HG03521 (cell line): ENCODE data around the gene LKAAEAR1.

Experiments used
- ATAC-seq: cut with Tn5 transposase; IDR thresholded peaks from one replicate; pipeline ENCODE4 v1.9.1; 2021; ENCODE audit warnings: mild to moderate bottlenecking, moderate library complexity; ENCODE audit not compliant: unreplicated experiment

The LKAAEAR1 gene

DNA sequence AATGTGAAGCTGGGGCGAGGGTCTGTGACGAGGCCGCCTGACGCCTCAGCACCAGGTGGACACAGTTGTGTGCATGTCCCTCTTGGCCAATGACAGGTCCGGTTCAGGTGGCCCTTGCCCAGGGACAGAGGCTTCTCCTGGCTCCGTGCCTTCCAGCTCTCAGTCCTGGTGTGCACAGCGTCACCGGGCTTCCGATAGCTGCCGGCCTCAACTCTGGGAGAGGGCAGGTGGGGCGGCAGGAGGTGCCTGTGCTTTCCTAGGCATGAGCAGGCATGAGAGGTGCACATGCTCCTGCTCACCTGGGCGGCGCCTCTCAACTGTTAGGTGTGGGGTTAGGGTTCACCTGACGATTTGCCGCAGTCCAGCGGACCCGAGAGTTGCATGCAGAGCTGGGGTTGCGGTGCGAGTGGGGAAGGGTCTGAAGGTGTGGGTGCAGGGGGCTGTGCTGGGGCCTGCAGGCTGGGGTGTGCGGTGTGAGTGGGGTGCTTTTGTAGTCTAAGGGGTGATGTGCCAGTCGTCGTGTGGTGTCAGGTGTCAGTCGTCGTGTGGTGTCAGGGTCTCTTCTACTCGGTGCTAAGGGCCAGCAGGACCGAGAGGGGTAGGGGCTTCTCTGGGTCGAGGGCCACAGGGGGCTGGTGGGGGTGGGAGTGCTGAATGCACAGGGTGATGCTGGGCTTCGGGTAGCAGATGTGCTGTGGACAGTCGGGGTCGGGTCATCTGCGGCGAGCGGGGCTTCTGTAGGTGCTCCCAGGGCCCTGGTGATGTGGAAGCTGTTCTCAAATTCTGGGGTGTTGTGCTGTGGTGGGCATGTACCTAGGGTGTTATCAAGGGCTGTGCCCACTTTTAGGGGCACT lies 31.0 kb downstream of the LKAAEAR1 start:
- ATAC-seq = no peak

GRCh38 chr20:64052326-64052722 lies 31.9 kb downstream of the LKAAEAR1 start:
- no peak for ATAC-seq

DNA sequence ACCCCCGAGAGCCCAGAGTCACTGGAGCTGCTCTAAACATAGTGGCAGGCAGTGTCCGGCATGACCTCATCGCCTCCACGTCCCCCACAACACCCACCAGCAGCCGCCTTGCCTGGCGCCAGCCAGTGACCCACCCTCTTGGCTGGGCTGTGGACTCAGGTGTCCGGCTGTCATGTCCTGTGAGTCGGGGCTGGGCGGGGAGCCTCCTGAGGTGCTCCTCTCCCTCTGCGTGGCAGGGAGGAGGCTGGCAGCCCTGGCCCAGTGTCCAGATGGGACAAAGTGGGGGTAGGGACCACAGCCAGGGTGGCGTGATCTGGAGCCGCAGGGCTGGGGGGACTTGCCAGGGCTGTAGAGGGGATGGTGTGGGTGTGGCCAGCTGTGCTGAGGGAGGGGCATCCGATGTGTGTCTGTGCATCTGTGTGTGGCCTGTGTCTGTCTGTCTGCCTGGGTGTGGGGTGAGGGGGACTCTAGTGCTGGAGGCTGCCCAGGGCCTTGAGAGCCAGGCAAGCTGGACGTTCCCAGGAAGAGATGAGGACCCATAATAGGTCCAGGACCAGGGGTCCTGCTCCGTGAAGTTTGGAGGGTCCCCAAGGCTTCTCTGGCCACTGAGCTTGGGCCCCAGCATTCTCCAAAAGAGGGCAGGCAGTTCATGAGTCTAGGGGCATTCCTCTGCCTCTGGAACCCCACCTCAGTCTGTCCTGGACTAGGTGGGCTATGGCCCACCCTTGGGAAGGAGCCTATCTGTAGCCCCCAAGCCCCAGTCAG lies 32.5 kb downstream of the LKAAEAR1 start:
- ATAC-seq = no peak

DNA sequence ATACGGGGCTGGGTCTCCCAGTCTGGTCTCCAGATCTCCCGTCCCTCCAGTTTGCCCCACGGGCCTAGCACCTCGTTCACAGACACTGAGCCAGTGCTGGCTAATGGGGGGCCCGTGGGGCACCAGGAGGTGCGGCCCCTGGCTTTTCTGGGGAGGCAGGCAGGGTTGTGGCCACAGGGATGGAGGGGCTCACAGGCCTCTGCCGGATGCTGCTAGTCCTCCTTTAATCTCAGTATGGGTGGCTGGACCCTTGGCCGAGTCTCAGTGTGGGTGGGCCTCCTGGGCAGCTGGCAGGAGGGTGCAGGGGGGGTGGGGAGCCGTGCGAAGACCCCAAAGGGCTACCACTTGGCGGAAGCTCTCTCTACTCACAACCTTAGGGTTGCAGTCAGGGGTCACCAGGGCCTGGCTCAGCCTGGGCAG lies 33.2 kb downstream of the LKAAEAR1 start:
- ATAC-seq = no peak

GRCh38 chr20:64050261-64051032 lies 33.8 kb downstream of the LKAAEAR1 start:
- ATAC-seq = no peak

DNA sequence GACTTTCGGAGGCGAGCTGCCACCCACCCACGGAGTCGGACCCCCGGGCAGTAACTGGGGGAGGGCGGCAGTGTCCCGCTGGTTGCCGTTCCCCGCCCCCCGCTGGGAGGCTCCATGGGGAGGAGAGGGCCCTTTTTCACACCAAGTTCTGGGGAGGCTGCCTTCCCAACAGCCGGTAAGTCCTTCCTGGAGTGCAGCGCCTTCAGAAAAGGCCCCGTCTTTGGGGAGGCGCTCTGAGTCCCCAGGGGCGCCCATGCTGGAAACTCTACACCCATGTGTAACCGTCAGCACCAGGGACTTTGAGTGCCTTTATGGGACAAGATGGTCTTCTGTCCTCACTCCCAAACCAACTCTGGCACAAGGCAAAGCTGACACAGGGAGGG lies 34.3 kb downstream of the LKAAEAR1 start:
- ATAC-seq = no peak

GRCh38 chr20:64049060-64049877 lies 34.9 kb downstream of the LKAAEAR1 start, which contains the start of gene SOX18:
Gene SOX18, minus strand, starts transcription at chr20:64049639. Its CDS starts 123 bp downstream, at chr20:64049516.
- no peak for ATAC-seq

DNA sequence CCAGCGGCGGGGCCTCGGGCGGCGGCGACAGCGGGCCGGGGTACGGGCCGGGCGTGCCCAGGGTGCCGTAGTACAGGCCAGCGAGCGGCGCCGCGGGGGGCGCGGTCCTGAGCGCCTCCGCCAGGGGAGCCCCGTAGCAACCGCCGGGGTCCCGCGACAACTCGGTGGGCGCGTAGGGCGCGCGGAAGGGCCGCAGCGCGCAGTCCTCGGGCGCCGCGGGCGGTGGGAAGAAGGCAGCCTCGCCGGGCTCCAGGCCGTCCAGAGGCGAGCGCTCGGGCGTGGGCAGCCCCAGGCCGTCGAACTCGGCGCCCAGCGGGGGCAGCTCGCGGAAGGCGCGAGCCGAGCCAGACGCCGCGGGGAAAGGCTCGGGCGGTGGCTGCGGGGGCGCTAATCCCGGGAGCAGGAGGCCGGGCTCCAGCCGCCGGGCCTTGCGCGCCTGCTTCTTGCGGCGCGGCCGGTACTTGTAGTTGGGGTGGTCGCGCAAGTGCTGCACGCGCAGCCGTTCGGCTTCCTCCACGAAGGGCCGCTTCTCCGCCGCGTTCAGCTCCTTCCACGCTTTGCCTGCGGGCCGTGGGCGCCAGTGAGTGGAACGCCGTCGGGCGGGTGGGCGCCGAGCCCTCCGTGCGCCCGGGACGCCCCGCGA lies 35.7 kb downstream of the LKAAEAR1 start:
- ATAC-seq = no peak

DNA sequence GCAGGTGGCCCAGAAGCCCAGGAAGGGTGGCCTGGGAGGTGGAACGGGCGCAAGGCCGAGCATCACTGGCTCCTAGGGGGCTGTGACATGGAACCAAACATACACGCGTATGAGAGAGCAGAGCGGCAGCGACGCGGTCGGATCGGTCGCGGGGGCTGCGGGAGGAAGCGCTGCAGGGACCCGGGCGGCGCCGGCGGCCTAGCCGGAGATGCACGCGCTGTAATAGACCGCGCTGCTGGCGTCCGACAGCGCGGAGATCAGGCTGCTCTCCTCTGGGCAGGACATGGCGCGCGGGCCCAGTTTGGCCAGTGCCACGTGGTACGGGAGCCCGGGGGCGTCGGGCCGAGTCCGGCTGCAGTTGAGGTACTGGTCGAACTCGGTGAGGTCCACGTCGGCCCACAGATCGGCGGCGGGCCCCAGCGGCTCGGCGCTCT lies 36.2 kb downstream of the LKAAEAR1 start:
- no peak for ATAC-seq

GRCh38 chr20:64047046-64047389 lies 37.2 kb downstream of the LKAAEAR1 start:
- ATAC-seq = no peak

GRCh38 chr20:64045346-64046011 lies 38.7 kb downstream of the LKAAEAR1 start:
- ATAC-seq = no peak

DNA sequence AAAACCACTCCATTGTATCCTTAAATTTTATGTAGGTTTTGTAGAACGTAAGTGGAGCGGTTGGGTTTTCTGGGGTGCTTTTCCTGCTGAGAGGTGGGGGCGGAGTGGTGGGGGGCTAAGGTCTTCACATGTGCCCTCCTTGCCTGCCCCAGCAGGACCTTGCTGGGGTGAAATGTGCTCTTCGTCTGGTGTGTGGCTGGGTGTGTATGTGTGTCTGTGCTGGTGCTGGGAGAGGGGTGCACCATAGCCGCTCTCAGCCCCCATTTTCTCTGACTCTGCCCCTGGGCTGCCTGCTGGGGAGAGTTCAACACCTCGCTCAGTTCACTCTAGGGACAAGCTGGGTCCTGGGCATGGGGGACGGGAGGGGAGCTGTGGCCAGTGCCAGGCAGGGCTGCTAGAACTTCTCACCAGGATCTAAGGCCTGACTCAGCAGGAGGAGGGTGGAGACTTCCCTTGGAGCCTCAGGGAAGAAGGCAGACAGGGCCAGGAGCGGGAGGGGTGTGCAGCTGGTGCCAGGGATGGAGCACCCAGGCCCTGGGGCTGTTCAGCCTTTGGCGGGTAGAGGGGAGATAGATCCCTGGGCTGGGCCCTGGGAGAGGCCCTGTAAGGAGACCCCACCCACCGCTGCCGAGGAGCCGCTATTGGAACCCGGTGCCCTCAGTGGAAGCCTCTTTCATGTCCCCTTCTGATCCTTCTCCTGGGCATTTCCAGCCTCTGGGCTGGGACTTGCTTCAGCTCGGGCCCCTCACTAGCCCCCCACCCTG lies 39.5 kb downstream of the LKAAEAR1 start:
- no peak for ATAC-seq

GRCh38 chr20:64043768-64044167 lies 40.4 kb downstream of the LKAAEAR1 start:
- no peak for ATAC-seq

GRCh38 chr20:64042054-64042781 lies 42.0 kb downstream of the LKAAEAR1 start:
- no peak for ATAC-seq

DNA sequence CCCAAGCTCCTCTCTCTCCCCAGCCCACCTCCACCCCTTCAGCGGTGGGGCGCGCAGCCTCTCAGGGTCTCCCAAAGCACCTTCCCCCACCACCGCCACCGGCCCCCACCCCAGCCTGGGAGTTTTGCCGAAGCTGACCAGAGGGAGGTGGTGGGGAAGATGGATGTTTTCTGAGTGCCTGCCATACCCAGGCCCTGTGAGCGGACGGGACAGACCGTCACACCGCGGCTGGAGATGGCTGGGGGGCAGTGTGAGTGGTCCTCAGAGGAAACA lies 42.5 kb downstream of the LKAAEAR1 start:
- ATAC-seq = no peak

- ATAC-seq = no peak
These were observed 43.0 kb downstream of the LKAAEAR1 start for GRCh38 chr20:64041040-64041780.

DNA sequence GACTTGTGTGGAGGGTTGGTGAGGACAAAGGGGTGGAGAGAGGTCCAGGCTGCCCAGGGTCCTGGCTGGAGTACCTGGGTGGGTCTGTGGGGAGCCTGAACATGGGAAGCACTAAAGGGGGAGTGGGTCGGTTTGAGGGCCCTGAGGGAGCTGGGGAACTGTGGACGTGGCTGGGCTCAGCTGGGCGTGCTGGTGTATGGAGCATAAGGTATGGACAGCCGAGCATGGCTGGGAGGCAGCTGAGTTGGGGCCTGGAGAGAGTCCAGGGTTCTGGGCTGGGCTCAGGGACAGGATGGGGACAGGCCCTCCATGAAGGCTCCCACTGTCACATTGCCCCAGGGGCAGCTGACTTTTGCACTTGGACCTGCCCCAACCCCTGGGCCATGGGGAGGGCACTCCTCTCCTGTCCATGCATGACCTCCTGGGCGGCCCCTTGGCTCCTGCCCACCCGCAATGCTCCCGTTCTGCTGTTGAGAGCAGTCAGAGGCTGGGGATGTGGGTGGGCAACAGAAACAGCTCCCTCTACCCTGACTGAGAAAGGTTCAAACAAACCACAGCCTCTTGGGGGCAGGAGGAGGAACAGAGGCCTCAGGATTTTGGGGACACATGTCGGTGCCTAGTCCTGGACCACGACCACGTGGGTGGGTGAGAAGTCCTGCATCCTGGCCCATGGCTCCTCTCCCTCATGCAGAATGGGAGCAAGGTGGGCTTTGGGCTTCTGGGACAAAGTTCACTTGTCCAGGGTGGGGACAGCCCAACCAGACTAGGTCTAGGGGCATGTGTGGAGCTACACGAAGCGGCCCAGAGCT lies 43.8 kb downstream of the LKAAEAR1 start:
- ATAC-seq = no peak
